SK-N-SH (cell line): ENCODE data around the gene NTN1. TPM values are rescaled to one million over a fixed set of nuclear protein-coding genes. Genes with fewer than 3 reads are reported as not detected.

Experiments used
- CTCF ChIA-PET: fragments of 300-600, 350-600 bp; formaldehyde crosslinking; extraction: SDS; loops from one replicate; lab custom pipeline; 2021; lab: Yijun Ruan, JAX
- POLR2A ChIA-PET: fragments of 350-600 bp; sonication (Branson Sonifier 250); formaldehyde crosslinking; extraction: SDS; loops from one replicate; lab custom pipeline; 2020; ENCODE audit warnings: antibody characterized with exemption, inconsistent platforms; lab: Yijun Ruan, JAX
- DNase-seq: peaks from one replicate; pipeline ENCODE4 v3.0.0; 2012
- H2AFZ ChIP-seq: fragments of 200-600 bp; sonication (generic); 2 replicates; pipeline ENCODE4 v1.8.1; 2016; ENCODE audit warnings: antibody characterized with exemption, mild to moderate bottlenecking, low read depth
- H3F3A ChIP-seq: fragments of 200-600 bp; sonication (generic); replicated peaks from 2 replicates; pipeline ENCODE3; 2016; ENCODE audit warnings: antibody characterized with exemption, mild to moderate bottlenecking; ENCODE audit not compliant: insufficient read depth
- H3K27ac ChIP-seq, 2 experiments: fragments of 200-500 bp in 1 of 2; fragments of 200-600 bp in 1 of 2; sonication (Bioruptor generic) in 1 of 2; sonication (generic), shearing (Covaris generic) in 1 of 2; 2 replicates each; pipeline versions ENCODE4 v1.5.1 to v1.6.1; 2014 to 2016; ENCODE audit warnings: low read depth in 2 of 2, inconsistent platforms in 1 of 2, low read length in 1 of 2, mild to moderate bottlenecking in 1 of 2, mixed read lengths in 1 of 2
- H3K27me3 ChIP-seq: fragments of 200-600 bp; sonication (generic), shearing (Covaris generic); 2 replicates; pipeline ENCODE4 v1.6.1; 2016; ENCODE audit warnings: mixed run types; ENCODE audit not compliant: insufficient read depth
- H3K36me3 ChIP-seq, 2 experiments: fragments of 200-500 bp in 1 of 2; fragments of 200-600 bp in 1 of 2; sonication (Bioruptor generic) in 1 of 2; sonication (generic) in 1 of 2; replicated peaks in 1 of 2; 2 replicates each; pipeline versions ENCODE3 to v1.5.1; 2014 to 2016; ENCODE audit warnings: low read length in 1 of 2, mild to moderate bottlenecking in 1 of 2; ENCODE audit not compliant: insufficient read depth in 2 of 2, control insufficient read depth in 1 of 2
- H3K4me1 ChIP-seq, 2 experiments: fragments of 200-500 bp in 1 of 2; fragments of 200-600 bp in 1 of 2; sonication (Bioruptor generic) in 1 of 2; sonication (generic), shearing (Covaris generic) in 1 of 2; 2 replicates each; pipeline versions ENCODE4 v1.5.1 to v1.6.1; 2014 to 2016; ENCODE audit warnings: low read depth in 1 of 2, low read length in 1 of 2, mixed run types in 1 of 2; ENCODE audit not compliant: insufficient read depth in 2 of 2, control insufficient read depth in 1 of 2
- H3K4me2 ChIP-seq: fragments of 200-600 bp; sonication (generic), shearing (Covaris generic); 2 replicates; pipeline ENCODE4 v1.6.1; 2017; ENCODE audit warnings: mixed run types
- H3K4me3 ChIP-seq, 2 experiments: fragments of 200-500 bp in 1 of 2; fragments of 200-600 bp in 1 of 2; sonication (Bioruptor generic) in 1 of 2; sonication (generic), shearing (Covaris generic) in 1 of 2; 2 replicates each; pipeline versions ENCODE4 v1.5.1 to v1.8.1; 2014 to 2016; ENCODE audit warnings: low read depth in 2 of 2, inconsistent platforms in 1 of 2, low read length in 1 of 2, mild to moderate bottlenecking in 1 of 2, mixed read lengths in 1 of 2, moderate library complexity in 1 of 2
- H3K79me2 ChIP-seq: fragments of 200-600 bp; sonication (generic); 2 replicates; pipeline ENCODE4 v1.8.1; 2017; ENCODE audit warnings: mild to moderate bottlenecking; ENCODE audit not compliant: insufficient read depth
- H3K9ac ChIP-seq: fragments of 200-600 bp; sonication (generic); 2 replicates; pipeline ENCODE4 v1.6.1; 2017; ENCODE audit warnings: mixed run types
- H3K9me2 ChIP-seq: fragments of 200-600 bp; sonication (generic); 2 replicates; pipeline ENCODE4 v1.6.1; 2017; ENCODE audit warnings: mixed run types
- H3K9me3 ChIP-seq: fragments of 200-600 bp; sonication (generic); 2 replicates; pipeline ENCODE4 v1.6.1; 2017; ENCODE audit warnings: mixed run types, mild to moderate bottlenecking, moderate library complexity
- H4K20me1 ChIP-seq: fragments of 200-600 bp; sonication (generic); 2 replicates; pipeline ENCODE4 v1.6.1; 2017; ENCODE audit warnings: mild to moderate bottlenecking, mixed run types; ENCODE audit not compliant: insufficient read depth
- ELF1 ChIP-seq: IDR thresholded peaks from 2 replicates; pipeline ENCODE4 v1.4.0; 2012
- EZH2phosphoT487 ChIP-seq: fragments of 200-600 bp; sonication (generic); IDR thresholded peaks from 2 replicates; pipeline ENCODE4 v1.6.1; 2017; ENCODE audit warnings: low read depth, mixed run types, mild to moderate bottlenecking, antibody characterized with exemption, moderate library complexity, borderline replicate concordance
- JUND ChIP-seq: IDR thresholded peaks from 2 replicates; pipeline ENCODE4 v1.4.0; 2012
- MEF2A ChIP-seq: IDR thresholded peaks from 2 replicates; pipeline ENCODE4 v1.4.0; 2012; ENCODE audit warnings: low read depth, borderline replicate concordance
- NRF1 ChIP-seq: IDR thresholded peaks from 2 replicates; pipeline ENCODE4 v1.6.1; 2012; ENCODE audit warnings: low read depth, mild to moderate bottlenecking, low read length
- POLR2AphosphoS5 ChIP-seq: IDR thresholded peaks from 2 replicates; pipeline ENCODE4 v1.6.1; 2012; ENCODE audit warnings: low read depth, low read length
- RCOR1 ChIP-seq: fragments of 150-350 bp; IDR thresholded peaks from 2 replicates; pipeline ENCODE4 v1.6.1; 2017; ENCODE audit warnings: antibody characterized with exemption, low read length
- RXRA ChIP-seq: IDR thresholded peaks from 2 replicates; pipeline ENCODE4 v1.4.0; 2012; ENCODE audit warnings: low read depth, mild to moderate bottlenecking, borderline replicate concordance
- SIN3A ChIP-seq: IDR thresholded peaks from 2 replicates; pipeline ENCODE4 v1.6.1; 2012; ENCODE audit warnings: low read depth, mild to moderate bottlenecking, low read length, moderate library complexity, borderline replicate concordance
- TAF1 ChIP-seq: IDR thresholded peaks from 2 replicates; pipeline ENCODE4 v1.6.1; 2012; ENCODE audit warnings: low read depth, mild to moderate bottlenecking, low read length, moderate library complexity, borderline replicate concordance
- TCF12 ChIP-seq: IDR thresholded peaks from 2 replicates; pipeline ENCODE4 v1.4.0; 2012
- WGBS: methylation state at CpG from one replicate; pipeline ENCODE4 v1.1.6; 2017; ENCODE audit warnings: low lambda C conversion rate; 5-methylcytosine and 5-hydroxymethylcytosine counted together
- polyA plus RNA-seq, 3 experiments: library from polyadenylated mRNA; depleted of rRNA; stranded (reverse); fragments of >200 nt; gene quantifications; 2 replicates each; pipeline ENCODE4 v1.2.3, GENCODE V29; 2012
- TF ChIP-seq, protein P1 (sequence below): fragments of 200-600 bp; sonication (generic); IDR thresholded peaks from 2 replicates; pipeline ENCODE4 v1.6.1; 2017; ENCODE audit warnings: antibody characterized with exemption, mild to moderate bottlenecking, moderate library complexity
- TF ChIP-seq, protein P2 (sequence below): IDR thresholded peaks from 2 replicates; pipeline ENCODE4 v1.4.0; 2012; ENCODE audit warnings: low read depth, borderline replicate concordance
- TF ChIP-seq, protein P3 (sequence below): IDR thresholded peaks from 2 replicates; pipeline ENCODE4 v1.4.0; 2012; ENCODE audit warnings: low read depth
- TF ChIP-seq, protein P4 (sequence below): fragments of 150-350 bp; IDR thresholded peaks from 2 replicates; pipeline ENCODE4 v1.6.1; 2016; ENCODE audit warnings: mild to moderate bottlenecking, low read depth, low read length
- TF ChIP-seq, protein P5 (sequence below): IDR thresholded peaks from 2 replicates; pipeline ENCODE4; 2012

NTN1 gene
- polyA plus RNA-seq, 1 of the 3 experiments (the other 2 are of a cell fraction): 0.05 TPM

DNA sequence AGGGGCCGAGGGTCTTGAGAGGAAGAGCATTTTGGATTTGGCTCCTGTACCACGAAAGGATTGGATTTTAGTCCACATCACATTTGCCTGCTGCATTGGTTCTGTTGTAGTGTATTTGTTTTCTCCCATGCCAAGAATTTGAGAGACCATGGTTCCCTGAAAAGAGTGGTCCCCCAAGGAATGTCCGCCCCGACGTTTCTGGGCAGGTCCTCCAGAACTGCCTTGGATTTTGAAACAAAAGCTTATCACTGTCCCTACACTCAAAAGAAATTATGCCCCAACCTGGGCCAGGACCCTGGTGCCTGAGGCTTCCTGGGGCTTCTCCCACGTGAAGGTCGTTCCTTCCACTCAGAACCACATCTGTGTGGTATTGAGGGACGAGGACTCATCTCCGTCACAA, 10.8 kb downstream of the NTN1 start:
- H3K4me3 ChIP-seq: no peak overlapping the region
- ChIA-PET POLR2A (no interaction called here), CTCF (no interaction called here)
- H3F3A ChIP-seq: no peaks in the 10 kb centered on the region
- 16% methylated on average over 9 of the region's 9 CpGs for WGBS
- DNase-seq: no peak
- H3K4me2 ChIP-seq: no peak overlapping the region
- no peaks in the 10 kb centered on the region for H3K4me1 ChIP-seq
- no peaks in the 10 kb centered on the region for H3K9me2 ChIP-seq
- no peaks in the 10 kb centered on the region for H3K36me3 ChIP-seq
- H3K79me2 ChIP-seq: no peaks in the 10 kb centered on the region
- H3K27me3 ChIP-seq: peaks cover 54% of the 10 kb centered on the region
- no peaks in the 10 kb centered on the region for H4K20me1 ChIP-seq
- no peak overlapping the region for H3K27ac ChIP-seq
- H3K9ac ChIP-seq: no peak overlapping the region
- TF ChIP-seq, protein P1, sequence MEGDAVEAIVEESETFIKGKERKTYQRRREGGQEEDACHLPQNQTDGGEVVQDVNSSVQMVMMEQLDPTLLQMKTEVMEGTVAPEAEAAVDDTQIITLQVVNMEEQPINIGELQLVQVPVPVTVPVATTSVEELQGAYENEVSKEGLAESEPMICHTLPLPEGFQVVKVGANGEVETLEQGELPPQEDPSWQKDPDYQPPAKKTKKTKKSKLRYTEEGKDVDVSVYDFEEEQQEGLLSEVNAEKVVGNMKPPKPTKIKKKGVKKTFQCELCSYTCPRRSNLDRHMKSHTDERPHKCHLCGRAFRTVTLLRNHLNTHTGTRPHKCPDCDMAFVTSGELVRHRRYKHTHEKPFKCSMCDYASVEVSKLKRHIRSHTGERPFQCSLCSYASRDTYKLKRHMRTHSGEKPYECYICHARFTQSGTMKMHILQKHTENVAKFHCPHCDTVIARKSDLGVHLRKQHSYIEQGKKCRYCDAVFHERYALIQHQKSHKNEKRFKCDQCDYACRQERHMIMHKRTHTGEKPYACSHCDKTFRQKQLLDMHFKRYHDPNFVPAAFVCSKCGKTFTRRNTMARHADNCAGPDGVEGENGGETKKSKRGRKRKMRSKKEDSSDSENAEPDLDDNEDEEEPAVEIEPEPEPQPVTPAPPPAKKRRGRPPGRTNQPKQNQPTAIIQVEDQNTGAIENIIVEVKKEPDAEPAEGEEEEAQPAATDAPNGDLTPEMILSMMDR: no peak
- TF ChIP-seq EZH2phosphoT487 (no peak), RCOR1 (no peak), POLR2AphosphoS5 (no peak), MEF2A (no peak), ELF1 (no peak), RXRA (no peak), NRF1 (no peak), SIN3A (no peak), JUND (no peak), TCF12 (no peak), TAF1 (no peak)
- TF ChIP-seq, protein P2, sequence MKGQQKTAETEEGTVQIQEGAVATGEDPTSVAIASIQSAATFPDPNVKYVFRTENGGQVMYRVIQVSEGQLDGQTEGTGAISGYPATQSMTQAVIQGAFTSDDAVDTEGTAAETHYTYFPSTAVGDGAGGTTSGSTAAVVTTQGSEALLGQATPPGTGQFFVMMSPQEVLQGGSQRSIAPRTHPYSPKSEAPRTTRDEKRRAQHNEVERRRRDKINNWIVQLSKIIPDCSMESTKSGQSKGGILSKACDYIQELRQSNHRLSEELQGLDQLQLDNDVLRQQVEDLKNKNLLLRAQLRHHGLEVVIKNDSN: no peak
- TF ChIP-seq, protein P3, sequence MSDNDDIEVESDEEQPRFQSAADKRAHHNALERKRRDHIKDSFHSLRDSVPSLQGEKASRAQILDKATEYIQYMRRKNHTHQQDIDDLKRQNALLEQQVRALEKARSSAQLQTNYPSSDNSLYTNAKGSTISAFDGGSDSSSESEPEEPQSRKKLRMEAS: no peak
- TF ChIP-seq, protein P4, sequence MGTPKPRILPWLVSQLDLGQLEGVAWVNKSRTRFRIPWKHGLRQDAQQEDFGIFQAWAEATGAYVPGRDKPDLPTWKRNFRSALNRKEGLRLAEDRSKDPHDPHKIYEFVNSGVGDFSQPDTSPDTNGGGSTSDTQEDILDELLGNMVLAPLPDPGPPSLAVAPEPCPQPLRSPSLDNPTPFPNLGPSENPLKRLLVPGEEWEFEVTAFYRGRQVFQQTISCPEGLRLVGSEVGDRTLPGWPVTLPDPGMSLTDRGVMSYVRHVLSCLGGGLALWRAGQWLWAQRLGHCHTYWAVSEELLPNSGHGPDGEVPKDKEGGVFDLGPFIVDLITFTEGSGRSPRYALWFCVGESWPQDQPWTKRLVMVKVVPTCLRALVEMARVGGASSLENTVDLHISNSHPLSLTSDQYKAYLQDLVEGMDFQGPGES: no peak
- TF ChIP-seq, protein P5, sequence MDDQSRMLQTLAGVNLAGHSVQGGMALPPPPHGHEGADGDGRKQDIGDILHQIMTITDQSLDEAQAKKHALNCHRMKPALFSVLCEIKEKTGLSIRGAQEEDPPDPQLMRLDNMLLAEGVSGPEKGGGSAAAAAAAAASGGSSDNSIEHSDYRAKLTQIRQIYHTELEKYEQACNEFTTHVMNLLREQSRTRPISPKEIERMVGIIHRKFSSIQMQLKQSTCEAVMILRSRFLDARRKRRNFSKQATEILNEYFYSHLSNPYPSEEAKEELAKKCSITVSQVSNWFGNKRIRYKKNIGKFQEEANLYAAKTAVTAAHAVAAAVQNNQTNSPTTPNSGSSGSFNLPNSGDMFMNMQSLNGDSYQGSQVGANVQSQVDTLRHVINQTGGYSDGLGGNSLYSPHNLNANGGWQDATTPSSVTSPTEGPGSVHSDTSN: no peak
- no peak overlapping the region for H2AFZ ChIP-seq
- no peaks in the 10 kb centered on the region for H3K9me3 ChIP-seq
